GM18858 (cell line): Measurements from ENCODE around the gene LEMD1.
"Not testable (repeated sequence)": the region's sequence is repeated elsewhere in the genome, so short reads cannot be mapped to it uniquely, and the experiment has no call there.

Experiments
- ATAC-seq: cut with Tn5 transposase; IDR thresholded peaks from one replicate; pipeline ENCODE4 v1.9.1; 2021; ENCODE audit not compliant: unreplicated experiment

Gene LEMD1

GRCh38 chr1:205382561-205382960 lies 39.3 kb downstream of the LEMD1 start:
- ATAC-seq = no peak

GRCh38 chr1:205381305-205381704 lies 40.6 kb downstream of the LEMD1 start:
- ATAC-seq = no peak

GRCh38 chr1:205380882-205381281 lies 41.0 kb downstream of the LEMD1 start:
- ATAC-seq = no peak

GRCh38 chr1:205379056-205379455 lies 42.8 kb downstream of the LEMD1 start:
- ATAC-seq = no peak

GRCh38 chr1:205377355-205377754 lies 44.5 kb downstream of the LEMD1 start:
- no peak for ATAC-seq

- ATAC-seq = no peak
Observed at GRCh38 chr1:205376739-205377138, 45.1 kb downstream of the LEMD1 start.

GRCh38 chr1:205375835-205376545 lies 45.9 kb downstream of the LEMD1 start:
- no peak for ATAC-seq

GRCh38 chr1:205374210-205375078 lies 47.4 kb downstream of the LEMD1 start:
- ATAC-seq = no peak

GRCh38 chr1:205373798-205374175 lies 48.1 kb downstream of the LEMD1 start:
- no peak for ATAC-seq

GRCh38 chr1:205373022-205373797 lies 48.6 kb downstream of the LEMD1 start:
- no peak for ATAC-seq

GRCh38 chr1:205371871-205372660 lies 49.8 kb downstream of the LEMD1 start:
- ATAC-seq = no peak

GRCh38 chr1:205370780-205371179 lies 51.1 kb downstream of the LEMD1 start:
- ATAC-seq = no peak

- no peak for ATAC-seq
Observed at GRCh38 chr1:205369701-205370123, 52.1 kb downstream of the LEMD1 start.

GRCh38 chr1:205368478-205368877 lies 53.4 kb downstream of the LEMD1 start:
- no peak for ATAC-seq

- no peak for ATAC-seq
Observed at GRCh38 chr1:205365945-205366463, 55.9 kb downstream of the LEMD1 start.

GRCh38 chr1:205365086-205365485 lies 56.8 kb downstream of the LEMD1 start:
- ATAC-seq = not testable (repeated sequence)

- ATAC-seq = no peak
Observed at GRCh38 chr1:205360891-205361290, 61.0 kb downstream of the LEMD1 start.

GRCh38 chr1:205359771-205360565 lies 61.9 kb downstream of the LEMD1 start:
- ATAC-seq = no peak

- ATAC-seq = no peak
Observed at GRCh38 chr1:205358579-205358978, 63.3 kb downstream of the LEMD1 start.

GRCh38 chr1:205357567-205357966 lies 64.3 kb downstream of the LEMD1 start:
- no peak for ATAC-seq
